ENCODE results near the gene FBXO30.

FBXO30 gene

GRCh38 chr6:145809211-145809610 lies 5.4 kb downstream of the FBXO30 start:
- H3K27ac Mint-ChIP-seq, result no peak overlapping the region
- H3K27me3 Mint-ChIP-seq, result no peaks in the 10 kb centered on the region
- peaks cover 28% of the 10 kb centered on the region for H3K36me3 Mint-ChIP-seq (ENCODE audit: low read depth)
- H3K9me3 Mint-ChIP-seq, result no peaks in the 10 kb centered on the region
- H3K4me3 Mint-ChIP-seq, result no peak overlapping the region
- no peak for ATAC-seq
- peaks cover 33% of the 10 kb centered on the region for H3K4me1 Mint-ChIP-seq
- no peak for DNase-seq

DNA sequence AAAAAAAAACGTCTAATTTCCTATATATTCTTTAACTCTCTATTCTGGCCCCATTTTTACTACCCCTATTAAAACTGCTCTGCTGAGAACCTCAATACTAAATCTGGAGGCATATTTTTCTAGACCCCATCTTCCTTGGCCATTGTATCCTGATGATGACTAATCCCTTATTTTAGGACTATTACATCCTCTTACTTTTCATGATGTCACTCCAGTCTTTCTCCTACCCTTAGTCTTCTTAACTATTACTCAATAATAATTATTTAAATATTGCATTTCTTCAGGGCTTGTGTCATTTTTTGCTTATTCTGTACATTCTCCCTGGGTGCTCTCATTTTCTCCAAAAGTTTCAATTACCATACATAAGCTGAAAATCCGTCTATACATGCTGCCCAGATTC lies 6.4 kb downstream of the FBXO30 start:
- no peaks in the 10 kb centered on the region for H3K9me3 Mint-ChIP-seq
- peaks cover 36% of the 10 kb centered on the region for H3K36me3 Mint-ChIP-seq (ENCODE audit: low read depth)
- no peaks in the 10 kb centered on the region for H3K27me3 Mint-ChIP-seq
- H3K4me1 Mint-ChIP-seq, result peaks cover 26% of the 10 kb centered on the region
- no peak for ATAC-seq
- DNase-seq, result no peak
- no peak overlapping the region for H3K4me3 Mint-ChIP-seq
- no peak overlapping the region for H3K27ac Mint-ChIP-seq

DNA sequence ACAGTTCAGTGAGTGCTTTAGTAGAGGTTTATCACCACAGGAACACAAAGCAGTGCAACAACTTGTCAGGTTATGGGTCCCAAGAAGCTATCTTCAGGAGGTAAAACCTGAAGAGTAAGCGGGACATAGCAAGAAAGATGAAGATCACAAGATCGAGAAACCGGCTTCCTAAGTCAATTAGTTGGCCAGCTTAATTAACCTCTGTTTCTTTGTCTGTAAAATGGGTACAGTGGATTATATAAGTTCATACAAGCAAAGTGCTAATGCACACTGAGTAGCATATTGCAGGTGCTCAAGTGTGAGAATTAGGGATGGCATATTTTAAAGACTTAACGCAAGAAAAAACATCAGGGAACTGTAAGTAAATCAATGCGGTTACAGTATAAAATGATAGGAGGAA lies 12.5 kb downstream of the FBXO30 start:
- no peaks in the 10 kb centered on the region for H3K9me3 Mint-ChIP-seq
- H3K4me1 Mint-ChIP-seq, result no peaks in the 10 kb centered on the region
- no peaks in the 10 kb centered on the region for H3K27me3 Mint-ChIP-seq
- ATAC-seq, result no peak
- no peak for DNase-seq
- no peak overlapping the region for H3K27ac Mint-ChIP-seq
- peaks cover 57% of the 10 kb centered on the region for H3K36me3 Mint-ChIP-seq (ENCODE audit: low read depth)
- H3K4me3 Mint-ChIP-seq, result no peak overlapping the region

- no peak for DNase-seq
- Mint-ChIP-seq H3K9me3 (no peaks in the 10 kb centered on the region), H3K36me3 (ENCODE audit: low read depth) (peaks cover 53% of the 10 kb centered on the region), H3K4me1 (no peaks in the 10 kb centered on the region), H3K27ac (no peak overlapping the region), H3K27me3 (no peaks in the 10 kb centered on the region), H3K4me3 (no peak overlapping the region)
- no peak for ATAC-seq
Measured at GRCh38 chr6:145801021-145801420, 13.6 kb downstream of the FBXO30 start.

DNA sequence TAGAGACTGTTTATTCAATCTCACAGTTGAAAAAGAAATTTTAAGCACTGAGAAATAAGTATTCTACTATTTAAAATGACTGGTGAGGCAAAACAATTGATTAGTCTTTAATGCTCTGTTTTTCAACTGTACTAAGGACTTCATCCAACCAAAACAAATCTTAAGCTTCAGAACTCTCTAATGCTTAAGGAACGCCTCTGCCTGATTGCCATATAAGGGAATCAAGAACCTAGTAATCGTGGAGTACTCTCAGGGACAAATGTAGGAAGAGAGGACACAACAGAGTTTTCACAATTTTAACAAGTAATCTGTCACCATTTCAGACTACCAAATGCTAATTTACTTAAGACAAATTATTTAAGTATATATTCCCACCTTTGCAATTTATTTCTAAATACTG lies 16.1 kb downstream of the FBXO30 start:
- Mint-ChIP-seq H3K36me3 (ENCODE audit: low read depth) (peaks cover 30% of the 10 kb centered on the region), H3K9me3 (no peaks in the 10 kb centered on the region)
- ATAC-seq, result no peak

DNA sequence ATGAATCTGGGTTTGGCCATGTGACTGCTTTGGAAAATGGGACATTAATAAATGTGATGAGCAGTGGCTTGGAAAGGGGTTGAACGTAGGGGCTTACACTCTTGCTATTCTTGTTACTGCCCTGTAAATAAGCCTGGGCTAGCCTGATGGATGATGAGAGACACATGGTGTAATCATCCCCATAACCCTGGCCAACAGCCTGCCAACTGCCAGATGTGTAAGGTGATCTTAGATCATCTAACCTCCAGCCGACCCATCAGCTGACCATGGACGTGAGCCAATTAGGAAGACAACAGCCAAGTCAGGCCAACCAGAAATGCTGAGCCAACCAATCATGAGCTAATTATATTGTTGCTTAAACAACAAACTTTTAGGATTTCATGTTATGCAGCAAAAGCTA lies 25.2 kb downstream of the FBXO30 start:
- H3K4me1 Mint-ChIP-seq, result no peaks in the 10 kb centered on the region
- no peak overlapping the region for H3K4me3 Mint-ChIP-seq
- H3K9me3 Mint-ChIP-seq, result peaks cover 15% of the 10 kb centered on the region
- H3K27ac Mint-ChIP-seq, result no peak overlapping the region
- H3K27me3 Mint-ChIP-seq, result no peaks in the 10 kb centered on the region
- ATAC-seq (no peak), DNase-seq (no peak)
- peaks cover 27% of the 10 kb centered on the region for H3K36me3 Mint-ChIP-seq (ENCODE audit: low read depth)

More for the DNA sequence above, 16.1 kb downstream of the FBXO30 start:
- Mint-ChIP-seq H3K4me3 (no peak overlapping the region), H3K27ac (no peak overlapping the region), H3K4me1 (no peaks in the 10 kb centered on the region), H3K27me3 (no peaks in the 10 kb centered on the region)
- no peak for DNase-seq

DNA sequence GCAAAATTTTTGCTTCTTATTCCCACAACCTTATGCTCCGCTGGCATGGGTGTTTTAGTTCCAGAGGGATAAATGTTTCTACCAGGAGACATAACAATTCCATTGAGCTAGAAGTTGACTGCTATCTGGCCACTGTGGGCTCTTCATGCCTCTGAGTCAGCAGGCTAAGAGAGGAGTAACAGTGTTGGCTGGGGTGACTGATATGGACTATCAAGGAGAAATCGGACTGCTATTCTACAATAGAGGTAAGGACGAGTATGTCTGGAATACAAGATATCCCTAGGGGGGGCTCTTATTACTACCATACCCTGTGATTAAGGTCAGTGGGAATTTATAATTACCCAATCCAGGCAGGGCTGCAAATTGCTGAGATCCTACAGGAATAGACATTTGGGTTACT lies 26.9 kb downstream of the FBXO30 start:
- peaks cover 23% of the 10 kb centered on the region for H3K36me3 Mint-ChIP-seq (ENCODE audit: low read depth)
- H3K27ac Mint-ChIP-seq, result no peak overlapping the region
- DNase-seq, result no peak
- no peaks in the 10 kb centered on the region for H3K27me3 Mint-ChIP-seq
- H3K9me3 Mint-ChIP-seq, result peaks cover 21% of the 10 kb centered on the region
- H3K4me1 Mint-ChIP-seq, result no peaks in the 10 kb centered on the region
- no peak overlapping the region for H3K4me3 Mint-ChIP-seq
- ATAC-seq, result no peak

DNA sequence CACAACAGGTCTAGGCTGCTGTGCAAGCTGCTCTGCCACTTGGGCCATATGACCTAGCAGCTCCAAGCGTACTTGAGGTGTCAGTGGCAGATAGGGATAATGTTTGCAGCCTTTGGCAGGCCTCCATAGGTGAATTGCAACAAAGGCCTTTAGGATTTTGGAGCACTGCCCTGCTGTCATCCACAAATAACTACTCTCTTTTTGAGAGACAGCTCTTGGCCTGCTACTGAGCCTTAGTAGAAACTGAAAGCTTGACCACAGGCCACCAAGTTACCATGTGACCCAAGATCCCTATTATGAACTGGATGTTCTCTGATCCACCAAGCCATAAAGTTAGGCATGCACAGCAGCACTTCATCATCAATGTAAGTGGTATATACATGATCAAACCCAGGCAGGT lies 29.9 kb downstream of the FBXO30 start:
- H3K4me3 Mint-ChIP-seq, result no peak overlapping the region
- no peaks in the 10 kb centered on the region for H3K27me3 Mint-ChIP-seq

GRCh38 chr6:145783796-145784195 lies 30.8 kb downstream of the FBXO30 start:
- Mint-ChIP-seq H3K27me3 (no peaks in the 10 kb centered on the region), H3K4me3 (no peak overlapping the region), H3K27ac (no peak overlapping the region), H3K4me1 (no peaks in the 10 kb centered on the region), H3K9me3 (peaks cover 10% of the 10 kb centered on the region), H3K36me3 (ENCODE audit: low read depth) (peaks cover 6% of the 10 kb centered on the region)
- no peak for ATAC-seq
- DNase-seq, result no peak

More for the DNA sequence above, 29.9 kb downstream of the FBXO30 start:
- DNase-seq (no peak), ATAC-seq (no peak)
- Mint-ChIP-seq H3K36me3 (ENCODE audit: low read depth) (peaks cover 8% of the 10 kb centered on the region), H3K9me3 (peaks cover 11% of the 10 kb centered on the region), H3K27ac (no peak overlapping the region), H3K4me1 (no peaks in the 10 kb centered on the region)

- Mint-ChIP-seq H3K4me1 (no peaks in the 10 kb centered on the region), H3K9me3 (peaks cover 23% of the 10 kb centered on the region), H3K27me3 (no peaks in the 10 kb centered on the region), H3K4me3 (no peak overlapping the region), H3K36me3 (ENCODE audit: low read depth) (peaks cover 1% of the 10 kb centered on the region), H3K27ac (no peak overlapping the region)
- ATAC-seq (no peak), DNase-seq (no peak)
Measured at GRCh38 chr6:145772846-145773245, 41.7 kb downstream of the FBXO30 start.

DNA sequence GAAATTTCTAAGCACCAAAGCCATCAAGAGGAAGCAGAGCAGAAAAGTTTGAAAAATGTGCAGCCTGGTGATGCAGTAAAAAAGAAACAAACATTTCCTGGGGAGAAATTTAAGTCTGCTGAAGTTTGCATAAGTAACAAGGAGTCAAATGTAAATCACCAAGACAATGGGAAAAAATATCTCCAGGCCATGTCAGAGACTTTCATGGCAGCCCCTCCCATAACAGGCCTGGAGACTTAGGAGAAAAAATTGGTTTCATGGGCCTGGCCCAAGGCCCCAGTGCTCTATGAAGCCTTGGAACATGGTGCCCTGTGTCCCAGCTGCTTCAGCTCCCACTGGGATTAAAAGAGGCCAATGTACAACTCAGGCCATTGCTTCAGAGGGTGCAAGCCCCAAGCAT lies 49.1 kb downstream of the FBXO30 start:
- no peak for DNase-seq
- no peak for ATAC-seq
- H3K4me3 Mint-ChIP-seq, result no peak overlapping the region
- H3K9me3 Mint-ChIP-seq, result peaks cover 12% of the 10 kb centered on the region
- no peaks in the 10 kb centered on the region for H3K36me3 Mint-ChIP-seq (ENCODE audit: low read depth)
- no peaks in the 10 kb centered on the region for H3K27me3 Mint-ChIP-seq
- H3K4me1 Mint-ChIP-seq, result no peaks in the 10 kb centered on the region
- no peak overlapping the region for H3K27ac Mint-ChIP-seq

DNA sequence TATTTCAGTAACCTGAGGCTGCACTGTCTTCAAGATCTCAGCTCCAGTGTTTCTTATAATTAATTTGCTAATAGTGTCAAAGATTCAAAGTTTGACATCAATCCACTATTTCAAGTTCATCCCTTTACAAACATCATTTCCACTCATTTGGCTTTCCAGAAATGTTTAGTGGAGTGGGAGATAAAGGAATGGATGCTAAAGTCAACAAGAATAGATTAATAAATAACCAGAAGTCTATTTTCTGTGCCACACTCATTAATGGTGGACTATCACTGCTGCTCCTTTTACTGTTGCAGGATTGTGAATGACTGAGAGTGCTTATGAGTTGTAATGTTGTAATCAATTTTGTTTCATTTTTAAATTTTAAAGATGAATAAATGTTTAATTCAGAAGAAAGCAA lies 50.9 kb downstream of the FBXO30 start:
- H3K27ac Mint-ChIP-seq, result no peak overlapping the region
- no peaks in the 10 kb centered on the region for H3K27me3 Mint-ChIP-seq
- DNase-seq (no peak), ATAC-seq (no peak)
- H3K4me3 Mint-ChIP-seq, result no peak overlapping the region
- H3K4me1 Mint-ChIP-seq, result no peaks in the 10 kb centered on the region
- no peaks in the 10 kb centered on the region for H3K36me3 Mint-ChIP-seq (ENCODE audit: low read depth)
- peaks cover 7% of the 10 kb centered on the region for H3K9me3 Mint-ChIP-seq

DNA sequence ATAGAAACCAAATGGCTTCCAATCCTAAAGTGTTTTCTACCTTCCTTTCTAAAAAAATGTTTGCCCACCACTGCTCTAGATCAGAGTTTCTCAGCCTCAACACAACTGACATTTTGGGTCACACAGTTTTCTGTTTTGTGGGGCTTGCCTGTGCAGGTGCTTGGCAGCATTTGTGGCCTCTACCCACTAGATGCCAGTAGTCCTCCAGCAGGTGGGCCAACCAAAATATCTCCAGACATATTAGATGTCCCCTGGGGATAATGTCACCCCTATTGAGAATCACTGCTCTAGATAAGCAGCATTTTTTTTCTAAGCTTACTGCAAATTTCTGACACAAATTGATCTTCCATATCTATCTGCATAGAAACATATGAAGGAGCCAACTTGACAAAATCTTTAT lies 53.0 kb downstream of the FBXO30 start:
- Mint-ChIP-seq H3K27ac (no peak overlapping the region), H3K36me3 (ENCODE audit: low read depth) (no peaks in the 10 kb centered on the region), H3K9me3 (peaks cover 5% of the 10 kb centered on the region), H3K4me1 (no peaks in the 10 kb centered on the region), H3K27me3 (no peaks in the 10 kb centered on the region), H3K4me3 (no peak overlapping the region)
- ATAC-seq, result no peak
- no peak for DNase-seq

- ATAC-seq (no peak), DNase-seq (no peak)
- Mint-ChIP-seq H3K4me1 (no peaks in the 10 kb centered on the region), H3K36me3 (ENCODE audit: low read depth) (no peaks in the 10 kb centered on the region), H3K27ac (no peak overlapping the region), H3K4me3 (no peak overlapping the region), H3K27me3 (no peaks in the 10 kb centered on the region), H3K9me3 (no peaks in the 10 kb centered on the region)
Measured at GRCh38 chr6:145758113-145758512, 56.5 kb downstream of the FBXO30 start.

DNA sequence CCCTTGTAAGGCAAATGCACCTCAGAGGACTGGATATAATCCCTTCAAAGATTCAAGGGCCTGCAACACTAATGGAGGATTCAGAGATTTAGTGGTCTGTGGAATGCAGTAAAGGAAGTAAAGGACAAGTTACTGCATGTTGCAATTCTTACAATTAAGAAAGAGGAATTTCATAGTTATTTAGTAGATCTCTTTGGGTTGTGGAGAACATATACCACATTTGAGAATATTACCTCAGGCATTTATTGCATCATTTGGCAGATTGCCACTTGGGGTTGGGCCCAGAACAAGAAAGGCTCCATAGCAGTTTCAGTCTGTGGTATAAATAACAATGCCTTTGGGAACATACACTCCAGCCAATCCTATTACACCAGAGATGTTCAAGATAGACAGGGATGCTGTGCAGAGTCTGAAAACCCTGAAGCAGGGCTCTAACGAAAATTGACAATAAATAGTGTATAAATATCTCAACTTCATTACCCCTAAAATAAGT lies 58.4 kb downstream of the FBXO30 start:
- DNase-seq, result no peak
- no peak overlapping the region for H3K4me3 Mint-ChIP-seq
- H3K27me3 Mint-ChIP-seq, result no peaks in the 10 kb centered on the region
- H3K4me1 Mint-ChIP-seq, result no peaks in the 10 kb centered on the region
- H3K36me3 Mint-ChIP-seq (ENCODE audit: low read depth), result no peaks in the 10 kb centered on the region
- no peaks in the 10 kb centered on the region for H3K9me3 Mint-ChIP-seq
- no peak overlapping the region for H3K27ac Mint-ChIP-seq
- ATAC-seq, result no peak

DNA sequence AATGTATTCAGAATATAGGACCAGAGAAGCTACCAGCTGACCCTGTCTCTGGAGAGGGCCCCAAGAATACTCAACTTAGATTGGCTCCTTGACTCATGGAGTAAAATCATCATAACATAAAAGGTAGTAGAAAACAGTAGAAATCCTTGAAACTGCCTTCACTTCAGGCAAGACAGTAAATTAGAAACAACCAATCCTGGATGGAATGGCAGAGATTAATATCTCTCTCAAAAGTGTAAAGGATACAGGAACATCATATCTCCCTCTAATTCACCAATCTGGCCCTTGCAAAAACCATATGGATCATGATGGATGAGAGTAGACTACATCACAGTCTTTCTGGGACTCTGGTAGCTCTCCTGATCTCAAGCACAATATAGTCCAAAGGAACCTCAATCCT lies 58.9 kb downstream of the FBXO30 start:
- Mint-ChIP-seq H3K4me1 (no peaks in the 10 kb centered on the region), H3K27me3 (no peaks in the 10 kb centered on the region)

More for the DNA sequence above, 58.9 kb downstream of the FBXO30 start:
- no peaks in the 10 kb centered on the region for H3K36me3 Mint-ChIP-seq (ENCODE audit: low read depth)
- DNase-seq, result no peak
- ATAC-seq, result no peak
- H3K9me3 Mint-ChIP-seq, result no peaks in the 10 kb centered on the region
- no peak overlapping the region for H3K27ac Mint-ChIP-seq
- H3K4me3 Mint-ChIP-seq, result no peak overlapping the region
